Panc1 (cell line): ENCODE results near the gene ABT1. TPM values are rescaled to one million over a fixed set of nuclear protein-coding genes. Genes with fewer than 3 reads are reported as not detected.

Experiments used
- ATAC-seq: fragments of 200-7000 bp; cut with Tn5 transposase; 2 replicates; pipeline ENCODE4 v1.9.1; 2020; ENCODE audit warnings: mild to moderate bottlenecking, moderate library complexity
- BruUV-seq: library from RNA; stranded (reverse); fragments of 400-500 nt; replicated peaks from 2 replicates; lab custom pipeline; 2021; lab: Mats Ljungman, UMichigan
- CTCF ChIA-PET: fragments of 300-600 bp; sonication (Branson Sonifier 250); formaldehyde crosslinking; loops from one replicate; lab custom pipeline; 2022; ENCODE audit warnings: antibody characterized with exemption; lab: Charles Lee
- POLR2A ChIA-PET: fragments of 300-600 bp; sonication (Branson Sonifier 250); formaldehyde crosslinking; loops from one replicate; lab custom pipeline; 2022; ENCODE audit warnings: antibody characterized with exemption; lab: Charles Lee
- DNase-seq: peaks from one replicate; pipeline ENCODE4 v3.0.0-alpha.2; 2010; ENCODE audit warnings: low read depth, low spot score
- H3K27ac ChIP-seq: 2 replicates; pipeline ENCODE4 v1.5.1; 2011; ENCODE audit warnings: mild to moderate bottlenecking, low read length, inconsistent platforms
- H3K27me3 ChIP-seq: fragments of 200-500 bp; sonication (Bioruptor generic); 2 replicates; pipeline ENCODE4 v1.6.0; 2014; ENCODE audit warnings: low read length, inconsistent platforms; ENCODE audit not compliant: control insufficient read depth, insufficient read depth
- H3K36me3 ChIP-seq: fragments of 200-500 bp; sonication (Bioruptor generic); 2 replicates; pipeline ENCODE4 v1.5.1; 2014; ENCODE audit warnings: inconsistent platforms, mild to moderate bottlenecking, low read length, moderate library complexity; ENCODE audit not compliant: control insufficient read depth, insufficient read depth
- H3K4me1 ChIP-seq: 2 replicates; pipeline ENCODE4 v1.5.1; 2011; ENCODE audit warnings: inconsistent platforms, mild to moderate bottlenecking, low read length, moderate library complexity; ENCODE audit not compliant: control insufficient read depth, insufficient read depth
- H3K4me3 ChIP-seq, 2 experiments: 2 replicates each; pipeline ENCODE4 v1.5.1; 2011 to 2012; ENCODE audit warnings: low read depth in 2 of 2, low read length in 2 of 2, mild to moderate bottlenecking in 2 of 2, inconsistent platforms in 1 of 2, moderate library complexity in 1 of 2
- H3K9me3 ChIP-seq: fragments of 200-500 bp; sonication (Bioruptor generic); 2 replicates; pipeline ENCODE4 v1.5.1; 2014; ENCODE audit warnings: low read depth, mild to moderate bottlenecking, inconsistent platforms, low read length, moderate library complexity; ENCODE audit not compliant: control insufficient read depth, insufficient read depth
- CTCF ChIP-seq: fragments of 450-650 bp; IDR thresholded peaks from 2 replicates; pipeline ENCODE4 v1.5.1; 2017; ENCODE audit warnings: mild to moderate bottlenecking
- POLR2AphosphoS5 ChIP-seq: IDR thresholded peaks from 2 replicates; pipeline ENCODE4 v1.6.1; 2012; ENCODE audit warnings: mild to moderate bottlenecking, low read depth, low read length, moderate library complexity
- REST ChIP-seq, 2 experiments: IDR thresholded peaks; 2 replicates each; pipeline ENCODE4 v1.6.1; 2011 to 2012; ENCODE audit warnings: low read depth in 2 of 2, control low read depth in 1 of 2, low read length in 1 of 2, mild to moderate bottlenecking in 1 of 2, moderate library complexity in 1 of 2; ENCODE audit not compliant: insufficient read depth in 1 of 2
- SIN3A ChIP-seq: IDR thresholded peaks from 2 replicates; pipeline ENCODE4 v1.6.1; 2012; ENCODE audit warnings: low read depth, mild to moderate bottlenecking, low read length, moderate library complexity, borderline replicate concordance; ENCODE audit not compliant: insufficient read depth
- TCF7L2 ChIP-seq: IDR thresholded peaks from 2 replicates; pipeline ENCODE4 v1.6.1; 2011; ENCODE audit warnings: mild to moderate bottlenecking, low read depth, low read length, inconsistent platforms
- in situ Hi-C: cut with HindIII; loops from 2 replicates; pipeline ENCODE4 v1.10.0; 2016; ENCODE audit warnings: low sequenced_read_pairs, low pct_unique_long_range_greater_than_20kb
- intact Hi-C: fragments of 100-400 bp; cut with micrococcal nuclease; formaldehyde crosslinking; loops from one replicate; pipeline ENCODE4 v1.10.0; 2022; ENCODE audit not compliant: unreplicated experiment
- total RNA-seq: library from RNA; stranded (reverse); gene quantifications from one replicate; pipeline ENCODE4 v1.2.1, GENCODE V29; 2021; ENCODE audit not compliant: unreplicated experiment

ABT1 gene
- total RNA-seq, 1 experiment from 2014 or later = 18.0 TPM

- intact Hi-C loops = no loop called here
- POLR2A ChIA-PET = no interaction called here
- Histone ChIP-seq H3K27me3 (no peaks in the 10 kb centered on the region), H3K4me3 (peak overlapping the region; percentile 94 to 96), H3K4me1 (peaks cover 3% of the 10 kb centered on the region; the same call in 1 of the 2 replicates), H3K9me3 (no peaks in the 10 kb centered on the region), H3K36me3 (peaks cover 3% of the 10 kb centered on the region; the same call in 1 of the 2 replicates), H3K27ac (no peak overlapping the region)
- no peak for ATAC-seq
- no peak for DNase-seq
- in situ Hi-C loops = no loop called here
- TF ChIP-seq TCF7L2 = no peak
- no peak for TF ChIP-seq REST (IDR thresholded peaks at IDR 0.05; ENCODE audit: insufficient read depth in 1 of 2, low read depth in 2 of 2, low read length in 1 of 2)
- no peak for TF ChIP-seq POLR2AphosphoS5
- TF ChIP-seq CTCF = no peak
- no peak for TF ChIP-seq SIN3A
- BruUV-seq = no TSS peak
- CTCF ChIA-PET = interaction anchor here (3.4 kb wide), 1 partner anchor 21 kb away, joined by 39 read pairs; no protein-coding TSS in a partner anchor
Measured at GRCh38 chr6:26593278-26594130, 3.2 kb upstream of the ABT1 start.

GRCh38 chr6:26594131-26594498 lies 2.6 kb upstream of the ABT1 start:
- H3K27ac ChIP-seq = peak overlapping the region; percentile 46; the same call in 1 of the 2 replicates
- no peaks in the 10 kb centered on the region for H3K9me3 ChIP-seq

More at GRCh38 chr6:26594131-26594498, 2.6 kb upstream of the ABT1 start:
- Histone ChIP-seq H3K36me3 (peaks cover 3% of the 10 kb centered on the region; the same call in 1 of the 2 replicates), H3K4me1 (peaks cover 3% of the 10 kb centered on the region; the same call in 1 of the 2 replicates), H3K4me3 (peak overlapping the region; percentile 94 to 96), H3K27me3 (no peaks in the 10 kb centered on the region)
- no TSS peak for BruUV-seq
- DNase-seq (peak; percentile 38), ATAC-seq (no peak)
- ChIA-PET CTCF (interaction anchor here (1.6 to 3.4 kb wide), 2 partner anchors 22 to 37 kb away, joined by 4 to 39 read pairs; no protein-coding TSS in a partner anchor), POLR2A (no interaction called here)
- in situ Hi-C loops (no loop called here), intact Hi-C loops (no loop called here)
- TF ChIP-seq CTCF (no peak), POLR2AphosphoS5 (no peak), REST (IDR thresholded peaks at IDR 0.05; ENCODE audit: insufficient read depth in 1 of 2, low read depth in 2 of 2, low read length in 1 of 2) (no peak), SIN3A (no peak), TCF7L2 (no peak)
